HG02763 (cell line): ENCODE data around the gene FOXL3.

Experiments
- ATAC-seq: cut with Tn5 transposase; IDR thresholded peaks from one replicate; pipeline ENCODE4 v1.9.1; 2021; ENCODE audit warnings: mild to moderate bottlenecking, moderate library complexity; ENCODE audit not compliant: unreplicated experiment

The FOXL3 gene

GRCh38 chr7:265998-266850 lies 23.7 kb upstream of the FOXL3 start:
- no peak for ATAC-seq

- ATAC-seq = no peak
These were observed 22.8 kb upstream of the FOXL3 start for GRCh38 chr7:266851-267840.

DNA sequence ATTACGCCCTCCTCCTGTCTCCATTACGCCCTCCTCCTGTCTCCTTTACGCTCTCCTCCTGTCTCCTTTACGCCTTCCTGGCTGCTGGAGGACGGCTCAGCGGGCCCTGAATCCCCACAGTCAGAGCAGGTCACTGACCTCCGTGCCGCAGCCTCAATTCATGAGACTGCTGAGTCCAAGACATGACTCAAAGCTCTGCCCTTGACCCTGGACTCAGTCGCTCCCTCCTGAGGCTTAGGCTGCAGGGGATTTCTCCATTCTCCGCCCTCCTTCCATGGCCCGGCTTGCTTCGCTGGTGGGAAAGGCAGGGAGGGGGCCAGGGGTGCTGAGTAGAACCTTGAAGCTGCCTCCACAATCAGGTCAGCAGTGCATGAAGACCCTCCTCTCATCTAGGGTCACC lies 21.0 kb upstream of the FOXL3 start:
- no peak for ATAC-seq

DNA sequence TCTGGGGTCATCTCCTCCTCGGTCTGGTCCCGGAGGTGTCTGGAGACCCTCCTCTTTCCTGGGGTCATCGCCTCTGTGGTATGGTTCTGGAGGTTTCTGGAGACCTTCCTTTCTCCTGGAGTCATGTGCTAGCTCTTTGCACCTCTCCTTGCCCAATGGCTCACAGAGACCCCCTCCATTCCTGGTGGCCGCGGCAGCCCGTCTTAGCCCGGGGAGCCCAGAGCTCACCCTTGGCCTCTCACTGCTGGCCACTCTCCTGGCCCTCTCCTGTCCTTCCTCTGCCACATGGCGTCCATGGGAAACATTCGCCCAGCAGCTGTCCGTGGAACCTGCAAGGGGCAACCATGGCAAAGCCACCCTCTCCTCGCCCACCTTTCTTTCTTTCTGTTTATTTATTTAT lies 20.2 kb upstream of the FOXL3 start:
- ATAC-seq = no peak

DNA sequence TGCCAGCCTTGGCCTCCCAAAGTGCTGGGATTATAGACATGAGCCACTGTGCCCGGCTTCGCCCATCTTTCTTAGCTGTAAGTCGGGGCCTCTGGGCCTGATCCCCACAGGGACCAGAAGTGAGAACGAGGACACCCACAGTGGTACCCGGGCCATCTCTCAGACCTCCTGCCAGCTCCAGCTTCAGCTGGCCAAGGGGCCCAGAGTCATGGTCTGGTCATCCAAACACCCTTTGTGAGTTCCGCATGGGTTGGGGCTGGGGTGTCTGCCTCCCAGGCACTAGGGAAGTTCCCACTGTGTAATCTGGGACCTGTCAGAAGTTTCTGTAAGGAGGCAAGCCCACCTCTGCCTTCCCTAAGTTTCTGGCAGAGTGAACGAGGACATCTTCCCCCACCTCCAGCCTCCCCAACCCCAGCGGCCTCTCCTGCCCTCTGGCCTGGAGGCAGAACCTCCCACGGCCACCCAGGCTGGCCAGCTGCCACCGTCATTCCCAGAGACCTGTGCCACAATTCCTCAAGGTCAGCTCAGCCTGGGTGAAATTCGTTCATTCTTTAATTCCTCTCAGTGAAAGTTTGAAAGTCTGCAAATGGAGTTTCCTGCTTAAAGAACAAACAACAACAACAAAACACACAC lies 19.5 kb upstream of the FOXL3 start:
- no peak for ATAC-seq

GRCh38 chr7:271266-272107 lies 18.5 kb upstream of the FOXL3 start:
- no peak for ATAC-seq

DNA sequence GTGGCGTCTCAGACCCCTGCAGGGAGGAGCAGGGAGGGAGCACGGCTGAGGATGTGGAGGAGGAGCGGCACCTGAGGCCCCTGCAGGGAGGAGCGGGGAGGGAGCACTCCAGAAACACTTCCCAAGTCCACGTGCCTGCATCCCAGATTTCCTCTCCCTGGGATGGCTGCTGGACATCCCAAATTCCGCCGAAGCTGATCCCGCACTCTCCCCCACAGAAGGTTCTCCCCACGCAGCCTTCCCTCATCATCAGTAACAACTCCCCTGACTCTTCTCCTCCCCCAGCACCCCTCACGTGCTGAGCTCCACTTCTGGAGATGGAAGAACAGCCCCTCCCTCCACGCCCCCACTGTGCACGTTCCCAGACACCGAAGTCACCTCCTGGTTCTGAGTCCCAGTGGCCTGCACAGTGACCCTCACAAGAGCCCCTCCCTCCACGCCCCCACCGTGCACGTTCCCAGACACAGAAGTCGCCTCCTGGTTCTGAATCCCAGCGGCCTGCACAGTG lies 17.8 kb upstream of the FOXL3 start:
- ATAC-seq = no peak

DNA sequence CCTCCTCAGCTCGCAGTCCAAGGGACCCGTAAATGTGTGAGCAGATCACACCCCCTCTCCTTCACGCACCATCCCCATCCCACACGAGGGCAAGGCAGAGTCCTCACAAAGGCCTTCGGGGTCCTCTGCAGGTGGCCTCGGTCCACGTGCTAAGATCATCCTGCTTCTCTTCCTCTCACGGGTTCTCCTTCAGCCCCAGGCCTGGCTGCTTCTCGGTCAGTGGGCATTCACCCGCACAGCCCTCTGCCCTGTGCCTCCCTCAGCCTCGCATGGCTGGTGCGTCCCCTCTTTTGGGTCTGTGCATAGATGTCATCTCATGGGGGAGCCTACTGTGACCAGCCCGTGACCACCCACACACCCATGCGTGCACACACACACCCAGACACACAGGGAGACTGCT lies 17.3 kb upstream of the FOXL3 start:
- no peak for ATAC-seq

- ATAC-seq = no peak
These were observed 16.6 kb upstream of the FOXL3 start for GRCh38 chr7:273327-273726.

DNA sequence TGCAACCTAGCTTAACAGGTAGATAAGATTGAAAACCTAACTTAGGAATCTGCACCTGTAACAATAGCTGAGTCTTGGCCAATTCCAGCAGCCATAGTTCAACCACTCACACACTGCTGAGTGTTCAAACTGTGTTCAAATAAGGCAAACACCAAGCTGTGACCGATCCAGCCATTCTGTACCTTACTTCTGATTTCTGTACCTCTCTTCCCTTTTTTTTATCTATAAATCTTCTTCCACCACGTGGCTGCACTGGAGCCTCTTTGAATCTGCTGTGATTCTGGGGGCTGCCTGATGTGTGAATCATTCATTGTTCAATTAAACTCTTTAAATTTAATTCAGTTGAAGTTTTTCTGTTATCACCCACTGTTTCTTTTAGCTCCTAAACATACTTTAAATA lies 15.7 kb upstream of the FOXL3 start:
- no peak for ATAC-seq

DNA sequence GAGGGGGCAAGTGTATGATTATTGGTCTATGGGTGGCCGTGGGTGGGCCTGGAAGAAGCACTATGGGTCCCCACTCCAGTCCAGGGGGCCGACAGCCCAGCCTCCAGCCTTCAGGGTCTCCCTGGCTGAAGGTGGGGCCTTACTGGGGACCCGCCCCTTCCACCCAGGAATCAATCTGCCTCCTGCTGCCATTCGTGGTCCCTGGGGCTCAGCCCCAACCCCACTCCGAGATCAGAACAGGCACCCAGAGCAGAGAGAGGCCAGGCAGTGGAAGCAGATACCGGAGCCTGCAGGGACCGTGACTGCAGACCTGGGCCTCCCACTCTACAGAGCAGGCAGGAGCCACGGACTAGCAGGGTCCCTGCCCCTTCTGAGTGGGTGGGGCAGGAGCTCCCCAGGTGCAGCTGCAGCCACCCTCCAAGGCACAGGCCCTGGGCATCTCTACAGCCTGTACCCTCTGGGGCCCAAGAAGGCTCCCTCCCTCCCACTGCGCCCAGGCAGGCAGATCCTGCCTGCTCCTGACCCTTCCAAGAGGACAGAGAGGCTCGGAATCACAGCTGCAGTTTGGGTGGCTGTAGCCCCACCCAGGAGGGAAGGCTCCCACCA lies 13.6 kb upstream of the FOXL3 start:
- no peak for ATAC-seq

GRCh38 chr7:277228-277627 lies 12.7 kb upstream of the FOXL3 start:
- ATAC-seq = no peak

DNA sequence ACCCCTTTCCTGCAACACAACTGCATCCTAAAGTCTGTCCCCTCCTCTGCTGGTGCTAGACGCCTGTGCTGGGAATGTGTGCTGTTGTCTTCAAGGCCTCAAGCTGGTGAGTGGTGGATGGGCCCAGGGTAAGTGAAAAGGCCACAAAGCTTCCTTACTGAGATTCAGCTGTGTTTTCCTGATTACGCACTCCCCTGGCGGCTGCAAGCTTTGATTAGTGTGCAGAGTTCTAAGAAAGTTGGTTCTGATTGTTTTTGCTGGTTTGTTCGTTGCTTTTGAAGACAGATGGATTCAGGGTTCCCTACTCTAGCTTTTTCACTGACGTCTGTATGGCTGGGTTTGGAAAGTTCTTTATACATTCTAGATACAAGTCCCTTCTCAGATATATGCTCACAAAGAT lies 11.9 kb upstream of the FOXL3 start:
- no peak for ATAC-seq

DNA sequence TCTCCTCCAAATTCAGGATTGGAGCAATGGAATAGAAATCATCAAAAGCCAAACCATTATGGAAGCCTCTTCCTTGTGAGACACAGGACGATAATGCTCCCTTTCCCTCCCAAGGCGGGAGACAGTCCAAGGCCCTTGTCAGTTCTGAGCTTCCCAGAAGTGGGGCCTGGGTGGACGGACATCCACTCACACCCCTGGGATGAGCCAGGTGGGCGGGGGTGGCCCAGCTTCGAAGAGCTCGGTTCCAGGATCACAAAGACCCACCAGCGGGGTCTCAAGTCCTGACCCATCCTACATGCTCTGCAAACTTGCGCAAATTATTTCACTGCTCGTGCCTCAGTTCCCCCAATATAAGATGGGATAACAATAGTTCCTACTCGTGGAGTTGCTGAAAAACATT lies 10.1 kb upstream of the FOXL3 start:
- ATAC-seq = no peak

GRCh38 chr7:280461-280860 lies 9.5 kb upstream of the FOXL3 start:
- ATAC-seq = no peak

GRCh38 chr7:281637-282036 lies 8.3 kb upstream of the FOXL3 start:
- no peak for ATAC-seq

- no peak for ATAC-seq
These were observed 7.3 kb upstream of the FOXL3 start for GRCh38 chr7:282621-283020.

DNA sequence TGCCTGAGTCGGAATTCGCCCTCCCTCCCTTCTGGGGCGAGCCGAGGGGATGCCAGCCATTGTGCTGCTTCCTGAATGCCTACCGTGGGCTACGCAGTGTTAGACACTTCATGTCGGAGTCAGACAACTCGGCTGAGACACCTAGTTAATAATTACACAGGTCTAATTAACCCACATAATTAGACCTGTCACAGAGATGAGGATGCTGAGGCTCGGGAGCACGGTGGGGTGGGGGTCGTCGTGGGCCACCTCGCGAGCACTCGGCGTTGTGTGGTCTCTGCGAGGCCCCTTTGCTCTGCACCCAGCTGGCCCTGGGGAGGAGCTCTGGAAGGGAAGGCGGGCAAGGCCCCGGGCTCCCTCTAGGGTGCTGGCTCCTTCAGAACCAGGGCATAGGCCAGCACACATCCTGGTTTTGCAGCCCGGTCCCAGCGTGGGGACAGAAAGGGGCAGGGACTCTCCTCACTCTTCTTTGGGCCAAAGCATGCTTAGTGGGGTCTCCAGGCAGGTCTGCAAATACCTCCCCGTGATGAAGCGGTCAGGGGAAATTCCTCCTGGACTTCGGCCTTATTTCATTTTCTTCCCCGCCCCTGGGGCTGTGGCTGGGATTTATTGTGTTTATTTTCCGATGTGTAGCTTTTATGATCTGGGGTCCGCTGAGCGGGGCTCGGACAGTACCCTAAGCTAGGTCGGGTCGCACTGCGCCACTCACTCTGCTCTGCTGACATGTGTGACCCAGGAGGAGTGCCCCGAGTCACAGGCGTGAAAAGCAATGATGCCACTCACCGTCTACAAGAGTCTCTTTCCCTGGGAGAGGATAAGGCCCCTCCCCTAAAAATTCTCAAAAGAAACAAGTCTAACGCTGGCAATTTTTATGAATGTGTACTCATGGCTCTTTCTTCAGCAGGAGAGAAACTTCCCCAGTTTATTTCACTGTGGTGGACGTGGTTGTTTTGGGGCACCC lies 4.9 kb upstream of the FOXL3 start:
- no peak for ATAC-seq

GRCh38 chr7:285731-286130 lies 4.2 kb upstream of the FOXL3 start:
- no peak for ATAC-seq
